Activated CD8-positive, alpha-beta memory T cell treated with anti-CD3 and anti-CD28 coated beads for 4 hours (primary cell): ENCODE data around the gene RPUSD4.
A peak's percentile ranks its signal among the peaks of the same experiment; 100 is the strongest.
"Not testable (repeated sequence)": the region's sequence is repeated elsewhere in the genome, so short reads cannot be mapped to it uniquely, and the experiment has no call there.

ENCODE experiments used
- DNase-seq, 2 donors: peaks; one replicate each; pipeline ENCODE4 v3.0.0-alpha.2; 2020; ENCODE audit warnings: low read depth in 2 of 2

RPUSD4 gene

GRCh38 chr11:126211236-126212088, at the start of gene RPUSD4, which contains the start of gene FAM118B:
TSS of gene RPUSD4 (minus strand) at chr11:126211650. CDS start at chr11:126211638, 12 bp downstream.
TSS of gene FAM118B (plus strand) at chr11:126211782. CDS start at chr11:126235002, 23,220 bp downstream.
- peak; percentile 97 to 98 for DNase-seq

- no peak for DNase-seq
Observed at GRCh38 chr11:126257764-126258163, 46.3 kb upstream of the RPUSD4 start.

DNA sequence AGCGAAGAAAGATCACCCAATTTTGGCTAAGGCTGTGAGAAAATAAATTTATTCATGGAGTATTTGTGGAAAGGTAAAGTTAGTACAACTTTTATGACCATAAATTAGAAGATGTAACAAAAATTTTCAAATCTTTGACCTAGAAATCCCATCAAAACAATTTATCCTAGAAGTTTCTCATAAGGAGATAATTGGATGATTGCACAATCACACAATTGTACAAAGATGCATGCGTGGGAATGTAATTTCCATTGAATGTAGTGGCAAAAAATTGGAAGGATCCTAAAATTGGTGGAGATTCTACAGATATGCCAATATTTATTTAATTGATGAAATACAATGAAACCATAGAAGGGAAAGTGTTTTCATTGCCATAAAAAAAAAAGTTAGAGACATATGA, 45.7 kb upstream of the RPUSD4 start:
- no peak for DNase-seq

GRCh38 chr11:126256216-126256615, 44.8 kb upstream of the RPUSD4 start:
- no peak for DNase-seq

DNA sequence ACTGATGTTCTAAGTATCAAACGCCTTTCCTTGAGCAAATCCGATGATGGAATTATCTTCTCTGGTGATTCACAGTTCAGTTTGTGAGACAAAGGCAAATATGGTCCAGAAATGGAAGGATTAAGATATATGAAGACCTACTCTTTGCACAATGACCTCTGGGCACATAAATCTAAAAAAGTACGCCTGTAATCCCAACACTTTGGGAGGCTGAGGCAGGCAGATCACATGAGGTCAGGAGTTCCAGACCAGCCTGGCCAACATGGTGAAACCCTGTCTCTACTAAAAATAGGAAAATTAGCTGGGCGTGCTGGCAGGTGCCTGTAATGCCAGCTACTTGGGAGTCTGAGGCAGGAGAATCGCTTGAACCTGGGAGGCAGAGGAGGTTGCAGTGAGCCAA, 44.1 kb upstream of the RPUSD4 start:
- not testable (repeated sequence) for DNase-seq

DNA sequence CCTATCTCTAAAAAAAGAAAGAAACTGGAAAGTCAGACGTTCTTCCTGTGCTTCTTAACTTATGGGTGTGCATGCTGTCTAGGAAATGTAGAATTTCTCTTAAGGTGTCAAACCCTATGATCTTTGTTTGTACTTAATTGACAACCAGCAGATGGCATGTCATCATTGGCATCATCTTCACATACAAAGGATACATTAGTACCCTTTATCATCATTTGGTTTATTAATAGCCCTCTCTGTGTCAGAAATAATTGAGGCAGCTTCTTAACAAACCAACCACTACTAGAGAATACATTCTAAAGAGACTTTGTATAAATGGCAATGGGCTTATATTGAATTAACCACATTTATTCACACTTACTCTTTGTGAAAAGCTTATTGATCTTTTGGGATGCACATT, 43.4 kb upstream of the RPUSD4 start:
- DNase-seq, result no peak

DNA sequence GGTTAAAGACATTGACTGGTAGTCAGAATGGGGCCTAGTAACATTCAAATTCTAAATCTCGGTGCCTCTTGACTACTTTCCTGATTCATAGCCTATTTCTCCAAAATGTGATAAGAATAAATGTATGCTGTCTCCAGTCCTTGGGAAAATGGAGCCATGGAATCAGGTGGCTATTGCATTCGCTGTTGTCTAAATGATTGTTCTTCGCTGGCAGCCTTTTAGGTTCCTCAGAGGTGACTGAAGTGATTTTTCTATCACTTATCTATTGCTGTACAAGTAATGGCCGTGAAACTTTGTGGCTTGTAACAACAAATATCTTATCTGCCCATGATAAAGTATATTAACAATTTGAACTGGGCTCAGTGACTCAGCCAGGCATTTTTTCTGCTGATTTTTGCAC, 41.8 kb upstream of the RPUSD4 start:
- DNase-seq, result no peak

- no peak for DNase-seq
Observed at GRCh38 chr11:126246636-126247035, 35.2 kb upstream of the RPUSD4 start.

DNA sequence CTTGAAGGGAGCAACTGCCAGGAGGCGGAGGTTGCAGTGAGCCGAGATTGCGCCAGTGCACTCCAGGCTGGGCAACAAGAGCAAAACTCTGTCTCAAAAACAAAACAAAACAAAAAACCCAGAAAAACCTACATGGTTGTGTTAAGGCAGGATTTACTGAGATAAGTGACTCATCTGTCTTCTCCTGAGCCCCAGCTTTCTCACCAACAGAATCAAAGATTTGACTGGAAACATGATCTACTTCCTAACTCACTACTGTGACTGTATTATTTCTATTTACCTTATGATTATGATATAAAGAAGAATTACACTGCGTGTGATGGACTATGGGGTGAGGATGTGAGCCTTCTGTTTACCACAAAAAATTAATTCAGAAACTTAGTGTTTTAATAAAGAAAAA, 21.9 kb upstream of the RPUSD4 start:
- no peak for DNase-seq

- no peak for DNase-seq
Observed at GRCh38 chr11:126232683-126233082, 21.2 kb upstream of the RPUSD4 start.

DNA sequence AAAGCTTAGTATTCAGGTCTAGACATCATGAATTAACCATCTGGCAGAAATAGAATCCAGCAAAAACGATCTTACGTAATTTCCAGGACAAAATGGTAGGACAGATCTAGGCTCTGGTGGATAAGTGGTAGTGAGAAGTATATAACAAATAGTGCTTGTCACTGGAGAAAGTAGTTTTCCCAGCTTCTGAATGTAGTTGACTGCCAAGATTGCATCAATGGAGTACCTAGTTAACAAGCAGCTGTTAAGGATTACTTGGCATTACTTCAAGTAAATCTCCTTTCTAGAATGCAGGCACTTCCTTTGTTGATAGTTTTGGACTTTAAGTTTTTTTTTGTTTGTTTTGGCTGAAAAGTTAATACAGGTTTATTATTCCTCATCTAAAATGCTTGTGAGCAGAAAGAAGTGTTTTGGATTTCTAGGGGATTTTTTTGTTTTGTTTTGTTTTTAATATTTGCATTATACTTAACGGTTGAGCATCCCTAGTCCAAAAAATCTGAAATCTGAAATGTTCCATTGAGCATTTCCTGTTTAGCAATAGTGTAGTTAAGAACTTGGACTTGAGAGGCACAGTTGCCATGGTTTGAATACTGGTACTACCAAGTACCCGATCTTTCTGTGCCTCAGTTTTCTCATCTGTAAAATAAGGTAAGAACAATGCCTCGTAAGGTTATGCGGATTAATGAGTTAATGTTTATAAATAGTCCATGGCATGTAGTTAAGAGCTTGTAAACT, 20.4 kb upstream of the RPUSD4 start:
- no peak for DNase-seq

GRCh38 chr11:126229858-126230540, 18.5 kb upstream of the RPUSD4 start:
- DNase-seq, result no peak

DNA sequence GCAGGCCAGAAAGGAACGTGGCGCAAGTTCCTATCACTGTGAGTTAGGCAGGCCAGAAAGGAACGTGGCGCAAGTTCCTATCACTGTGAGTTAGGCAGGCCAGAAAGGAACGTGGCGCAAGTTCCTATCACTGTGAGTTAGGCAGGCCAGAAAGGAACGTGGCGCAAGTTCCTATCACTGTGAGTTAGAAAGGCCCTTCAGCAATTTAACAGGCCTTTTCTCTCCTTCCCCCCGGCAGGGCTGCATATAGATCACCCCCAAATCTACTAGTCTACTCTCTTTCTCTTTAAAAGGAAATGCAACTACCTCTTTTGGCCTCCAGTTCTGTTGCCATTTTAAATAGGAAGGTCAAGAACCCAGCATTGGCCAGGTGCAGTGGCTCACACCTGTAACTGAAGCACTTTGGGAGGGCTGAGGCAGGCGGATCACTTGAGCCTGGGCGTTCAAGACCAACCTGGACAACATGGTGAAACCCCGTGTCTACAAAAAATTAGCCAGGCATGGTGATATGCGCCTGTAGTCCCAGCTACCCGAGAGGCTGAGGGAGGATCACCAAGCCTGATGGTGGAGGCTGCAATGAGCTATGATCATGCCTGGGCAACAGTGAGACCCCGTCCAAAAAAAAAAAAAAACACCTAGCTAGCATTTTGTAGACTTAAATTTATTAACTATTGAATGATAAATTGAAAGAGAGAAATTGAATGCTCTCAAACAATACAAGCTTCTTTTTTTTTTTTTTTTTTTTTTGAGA, 15.1 kb upstream of the RPUSD4 start:
- no peak for DNase-seq

DNA sequence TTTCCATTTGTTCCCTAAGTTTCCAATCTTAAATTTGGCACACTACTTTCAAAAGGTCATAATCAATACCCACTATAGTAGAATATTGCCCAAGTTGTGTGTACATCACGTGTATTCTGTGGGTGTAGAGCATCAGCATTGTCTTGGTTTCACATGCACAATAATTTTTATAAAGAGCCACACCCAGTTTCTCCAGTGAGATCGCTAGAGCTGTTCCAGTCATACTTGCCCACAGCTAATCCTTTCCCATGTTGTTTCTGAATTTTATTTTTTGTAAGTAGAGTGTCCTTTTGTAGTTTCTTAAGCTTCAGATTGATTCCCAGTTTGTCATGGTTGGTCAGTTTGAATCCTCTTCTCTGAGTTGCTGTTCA, 13.8 kb upstream of the RPUSD4 start:
- DNase-seq, result no peak

- DNase-seq, result no peak
Observed at GRCh38 chr11:126224647-126225294, 13.3 kb upstream of the RPUSD4 start.

- DNase-seq, result no peak
Observed at GRCh38 chr11:126219547-126219946, 8.1 kb upstream of the RPUSD4 start.

GRCh38 chr11:126217491-126217890, 6.0 kb upstream of the RPUSD4 start:
- DNase-seq, result no peak

DNA sequence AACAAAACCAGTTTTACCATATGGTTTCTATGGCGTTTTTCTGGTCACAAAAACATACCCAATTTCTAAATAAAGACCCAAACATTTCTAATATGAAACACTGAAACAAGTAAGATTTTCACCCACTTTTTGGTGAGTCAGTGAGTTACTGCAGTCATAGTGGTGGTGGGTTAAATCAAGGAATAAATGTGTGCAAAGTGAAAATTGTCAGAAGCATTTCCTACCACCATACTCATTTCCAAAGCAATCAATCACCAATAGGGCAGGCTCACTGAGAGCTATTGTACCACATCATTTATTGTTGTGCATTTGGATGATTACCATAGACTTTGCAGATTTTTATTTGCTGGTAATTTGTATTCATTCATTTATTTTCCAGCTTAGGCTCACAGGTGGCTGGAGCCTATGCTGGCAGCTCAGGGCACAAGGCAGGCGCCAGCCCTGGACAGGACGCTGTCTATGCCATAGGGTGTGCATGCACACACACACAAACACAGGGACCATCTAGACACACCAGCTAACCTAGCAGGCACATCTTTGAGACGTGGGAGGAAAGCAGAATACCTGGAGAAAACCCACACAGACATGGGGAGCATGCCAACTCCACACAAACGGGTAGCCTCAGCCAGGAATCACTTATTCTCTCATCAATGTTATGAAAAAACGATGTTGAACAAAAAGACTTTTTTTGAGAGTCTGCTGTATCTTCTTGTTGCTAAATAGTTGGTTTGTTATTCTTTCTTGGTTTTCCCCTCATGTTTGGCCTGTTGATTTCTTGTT, 5.3 kb upstream of the RPUSD4 start:
- no peak for DNase-seq

GRCh38 chr11:126214841-126215240, 3.4 kb upstream of the RPUSD4 start:
- no peak for DNase-seq

GRCh38 chr11:126214441-126214840, 3.0 kb upstream of the RPUSD4 start:
- DNase-seq, result no peak
